HG03064 (cell line): ENCODE data around the gene PLD2.
"Not testable (repeated sequence)": the region's sequence is repeated elsewhere in the genome, so short reads cannot be mapped to it uniquely, and the experiment has no call there.

Experiments
- ATAC-seq: cut with Tn5 transposase; IDR thresholded peaks from one replicate; pipeline ENCODE4 v1.9.1; 2021; ENCODE audit warnings: low read depth; ENCODE audit not compliant: unreplicated experiment

The PLD2 gene

DNA sequence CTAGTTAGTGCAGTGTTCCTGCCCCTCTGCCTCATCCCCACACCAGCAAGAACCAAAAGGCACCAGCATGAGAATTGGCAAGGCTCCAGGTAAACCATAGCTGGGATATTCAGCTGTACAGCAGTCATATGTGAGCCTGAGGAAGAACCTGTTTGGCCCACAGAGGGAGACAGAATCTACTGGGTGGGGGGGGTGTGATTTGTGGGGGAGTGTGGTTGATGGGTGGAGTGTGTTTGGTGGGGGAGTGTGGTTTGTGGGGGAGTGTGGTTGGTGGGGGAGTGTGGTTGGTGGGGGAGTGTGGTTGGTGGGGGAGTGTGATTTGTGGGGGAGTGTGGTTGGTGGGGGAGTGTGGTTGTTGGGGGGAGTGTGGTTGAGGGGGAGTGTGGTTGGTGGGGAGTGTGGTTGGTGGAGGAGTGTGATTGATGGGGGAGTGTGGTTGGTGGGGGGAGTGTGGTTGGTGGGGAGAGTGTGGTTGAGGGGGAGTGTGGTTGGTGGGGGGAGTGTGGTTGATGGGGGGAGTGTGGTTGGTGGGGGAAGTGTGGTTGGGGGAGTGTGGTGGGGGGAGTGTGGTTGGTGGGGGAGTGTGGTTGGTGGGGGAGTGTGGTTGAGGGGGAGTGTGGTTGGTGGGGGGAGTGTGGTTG, 45.7 kb downstream of the PLD2 start:
- ATAC-seq = no peak

DNA sequence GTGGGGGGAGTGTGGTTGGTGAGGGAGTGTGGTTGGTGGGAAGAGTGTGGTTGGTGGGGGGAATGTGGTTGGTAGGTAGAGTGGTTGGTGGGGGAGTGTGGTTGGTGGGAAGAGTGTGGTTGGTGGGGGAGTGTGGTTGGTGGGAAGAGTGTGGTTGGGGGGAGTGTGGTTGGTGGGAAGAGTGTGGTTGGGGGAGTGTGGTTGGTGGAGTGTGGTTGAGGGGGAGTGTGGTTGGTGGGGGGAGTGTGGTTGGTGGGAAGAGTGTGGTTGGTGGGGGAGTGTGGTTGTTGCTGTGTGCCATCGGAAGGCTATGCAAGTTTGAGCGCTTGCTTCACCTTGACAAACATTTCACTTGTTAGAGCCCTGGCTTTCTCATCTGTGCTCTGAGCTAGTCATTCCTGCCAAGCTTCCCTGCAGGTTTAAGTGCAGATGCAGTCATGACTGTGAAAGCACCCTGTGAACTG, 46.3 kb downstream of the PLD2 start:
- ATAC-seq = no peak

DNA sequence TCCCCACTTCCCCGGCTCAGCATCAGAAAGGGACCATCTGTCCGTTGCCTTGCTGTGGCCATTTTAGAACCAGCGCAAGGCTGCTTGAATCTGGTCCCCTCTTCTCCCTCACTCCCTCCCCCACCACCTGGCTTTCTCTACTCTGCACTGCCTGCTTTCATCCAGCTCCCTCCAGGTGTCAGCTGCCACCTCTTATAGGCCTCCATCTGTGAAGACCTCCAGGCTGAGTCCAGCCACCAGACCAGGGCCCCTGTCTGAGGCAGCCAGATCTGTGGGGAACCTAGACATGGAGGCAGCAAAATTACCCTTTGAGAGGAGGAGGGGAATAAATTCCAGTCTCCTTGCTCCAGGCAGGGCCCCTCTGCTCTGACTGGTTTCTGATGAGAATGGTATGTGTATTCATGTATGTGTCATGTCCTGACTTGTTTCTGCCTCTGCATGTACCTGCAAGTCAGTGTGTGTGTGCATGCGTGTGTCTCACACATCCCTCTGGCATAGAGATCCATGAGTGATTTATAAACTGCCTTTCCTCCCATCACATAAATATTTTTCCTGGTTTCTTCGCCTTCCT, 47.2 kb downstream of the PLD2 start:
- ATAC-seq = no peak

DNA sequence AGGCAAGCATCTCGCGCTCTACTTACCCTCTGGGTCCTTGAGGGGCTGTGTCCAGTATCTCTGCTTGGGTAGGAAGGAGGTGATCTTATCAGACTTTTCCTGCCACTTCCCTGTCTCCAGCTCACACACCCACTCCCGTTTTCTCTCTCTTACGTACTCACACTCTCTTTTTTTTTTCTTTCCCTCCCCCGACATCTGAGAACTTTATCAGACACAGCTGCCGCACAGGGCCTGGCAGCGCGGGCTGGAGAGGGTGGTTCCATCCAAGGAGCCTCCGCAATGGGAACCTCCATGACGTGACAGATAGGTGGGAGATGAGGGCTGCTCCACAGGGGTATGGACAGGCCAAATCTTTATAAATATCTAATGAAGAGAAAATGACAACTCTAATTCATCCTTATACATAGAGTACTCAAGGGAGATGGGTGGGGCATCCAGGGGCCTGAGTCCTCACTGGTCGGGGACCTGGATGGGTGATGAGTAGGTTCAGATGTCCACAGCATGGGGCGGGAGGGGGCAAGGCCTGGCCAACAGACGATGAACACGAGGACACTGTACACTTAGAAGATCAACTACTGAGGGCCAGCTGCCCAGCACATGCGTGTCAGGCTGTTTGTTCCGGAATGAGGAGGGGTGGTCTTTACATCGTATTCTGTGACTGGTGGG, 49.5 kb downstream of the PLD2 start:
- no peak for ATAC-seq

DNA sequence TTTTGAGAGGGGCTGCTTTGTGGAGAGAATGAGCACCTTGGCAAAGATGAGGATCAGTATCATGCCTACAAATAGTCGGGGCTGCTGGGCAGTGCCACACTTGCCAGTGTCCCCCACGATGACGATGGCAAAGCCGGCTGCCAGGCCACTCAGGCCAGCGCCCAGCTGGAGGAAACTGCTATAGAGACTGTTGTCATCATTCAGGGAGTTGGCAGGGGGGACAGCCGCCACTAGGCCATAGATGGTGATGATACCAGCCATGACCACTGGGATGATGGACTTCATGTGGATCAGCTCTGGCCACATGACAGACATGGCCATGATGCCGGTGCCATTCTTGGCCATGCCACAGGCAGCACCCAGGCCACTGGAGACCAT, 50.0 kb downstream of the PLD2 start:
- no peak for ATAC-seq

DNA sequence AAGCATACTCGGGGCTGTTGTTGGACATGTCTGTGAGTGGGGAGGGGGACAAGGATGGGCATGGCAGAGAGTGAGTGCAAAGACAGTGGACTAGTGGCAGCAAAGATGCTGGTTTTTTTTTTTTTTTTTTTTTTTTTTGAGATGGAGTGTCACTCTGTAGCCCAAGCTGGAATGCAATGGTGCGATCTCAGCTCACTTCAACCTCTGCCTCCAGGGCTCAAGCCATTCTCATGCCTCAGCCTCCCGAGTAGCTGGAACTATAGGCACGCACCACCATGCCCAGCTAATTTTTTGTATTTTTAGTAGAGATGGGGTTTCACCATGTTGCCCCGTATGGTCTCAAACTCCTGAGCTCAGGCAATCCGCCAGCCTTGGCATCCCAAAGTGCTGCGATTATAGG, 50.4 kb downstream of the PLD2 start:
- ATAC-seq = not testable (repeated sequence)

DNA sequence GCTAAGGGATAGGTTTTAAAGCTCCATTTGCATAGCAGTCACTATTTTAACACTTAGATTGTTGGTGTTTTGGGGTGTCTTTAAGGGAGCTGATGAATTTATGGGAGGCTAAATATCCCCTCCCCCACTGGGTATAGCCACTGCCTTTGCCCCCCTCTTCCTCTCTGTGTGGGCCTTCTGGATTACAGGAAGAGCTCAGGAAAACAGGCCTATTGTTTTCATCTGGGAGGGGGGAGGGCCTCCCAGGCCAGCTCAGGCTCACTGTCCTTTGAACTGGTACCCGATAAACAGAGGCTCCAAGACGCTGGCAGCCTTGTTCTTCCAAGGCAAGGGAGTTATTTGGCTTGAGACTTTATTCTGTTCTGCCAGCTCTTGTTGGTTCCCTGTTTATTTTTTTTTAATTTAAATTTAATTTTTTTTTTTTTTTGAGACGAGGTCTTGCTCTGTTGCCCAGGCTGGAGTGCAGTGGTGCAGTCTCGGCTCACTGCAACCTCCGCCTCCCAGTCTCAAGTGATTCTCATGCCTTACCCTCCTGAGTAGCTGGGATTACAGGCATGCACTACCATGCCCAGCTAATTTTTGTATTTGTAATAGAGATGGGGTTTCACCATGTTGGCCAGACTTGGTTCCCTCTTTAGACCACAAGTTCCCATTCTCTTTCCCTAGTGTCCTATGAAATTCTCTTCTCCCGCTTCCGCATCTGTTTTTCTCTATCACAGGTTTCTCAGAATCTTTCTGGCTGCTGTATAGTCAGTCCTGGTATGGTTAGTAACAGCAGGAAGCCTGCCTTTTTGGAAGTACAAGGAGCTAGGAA, 51.3 kb downstream of the PLD2 start:
- ATAC-seq = no peak

DNA sequence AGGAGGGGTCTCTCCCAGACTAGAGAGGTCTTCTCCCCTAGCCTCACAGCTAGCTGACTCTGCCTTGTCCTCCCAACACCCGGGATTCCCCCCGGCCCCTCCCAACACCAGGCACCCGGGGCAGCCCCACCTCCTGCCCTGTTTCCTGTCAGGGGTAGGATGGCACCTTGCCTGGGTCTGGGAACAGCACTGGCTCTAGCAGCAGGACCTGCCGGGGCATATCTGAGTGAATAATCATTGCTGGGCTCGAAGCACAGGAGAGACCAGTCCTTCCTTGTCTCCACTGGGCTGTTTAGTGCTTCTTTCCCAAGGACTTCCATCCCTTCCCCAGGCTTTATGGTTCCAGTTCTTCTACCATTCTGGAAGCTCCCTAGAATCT, 51.9 kb downstream of the PLD2 start:
- no peak for ATAC-seq

DNA sequence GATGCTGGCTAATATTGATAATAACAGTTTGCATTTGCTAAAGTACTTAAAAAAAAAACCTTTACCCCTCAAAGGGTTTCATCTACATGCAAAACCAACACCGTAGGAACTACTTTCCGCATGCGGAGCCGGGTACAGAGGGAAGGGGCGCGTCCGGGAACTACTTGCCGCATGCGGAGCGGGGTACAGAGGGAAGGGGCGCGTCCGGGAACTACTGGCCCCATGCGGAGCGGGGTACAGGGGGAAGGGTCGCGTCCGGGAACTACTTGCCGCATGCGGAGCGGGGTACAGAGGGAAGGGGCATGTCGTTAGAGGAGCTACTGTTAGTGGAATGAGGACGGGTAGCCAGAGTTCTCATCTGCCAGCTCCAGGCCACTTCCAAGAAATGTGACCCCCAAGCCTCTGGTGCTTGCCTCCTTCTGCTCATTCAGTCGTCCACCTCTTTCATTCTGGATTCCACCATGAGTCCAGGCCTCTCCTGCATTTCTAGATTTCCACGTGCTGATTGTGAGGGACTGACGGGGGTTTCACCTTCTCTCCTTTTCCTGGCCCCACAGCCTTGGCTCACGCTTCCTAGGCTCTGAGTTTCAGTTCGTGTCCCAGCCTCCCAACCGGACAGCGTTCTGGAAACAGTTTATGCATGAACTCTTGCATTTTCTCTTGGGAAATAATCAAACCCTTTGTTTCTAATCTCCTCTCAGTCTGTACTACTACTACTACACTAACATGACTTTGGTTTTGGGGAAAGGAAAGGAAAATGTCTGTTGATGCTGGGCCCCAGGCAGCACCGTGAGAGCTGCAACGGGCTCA, 53.1 kb downstream of the PLD2 start:
- no peak for ATAC-seq

DNA sequence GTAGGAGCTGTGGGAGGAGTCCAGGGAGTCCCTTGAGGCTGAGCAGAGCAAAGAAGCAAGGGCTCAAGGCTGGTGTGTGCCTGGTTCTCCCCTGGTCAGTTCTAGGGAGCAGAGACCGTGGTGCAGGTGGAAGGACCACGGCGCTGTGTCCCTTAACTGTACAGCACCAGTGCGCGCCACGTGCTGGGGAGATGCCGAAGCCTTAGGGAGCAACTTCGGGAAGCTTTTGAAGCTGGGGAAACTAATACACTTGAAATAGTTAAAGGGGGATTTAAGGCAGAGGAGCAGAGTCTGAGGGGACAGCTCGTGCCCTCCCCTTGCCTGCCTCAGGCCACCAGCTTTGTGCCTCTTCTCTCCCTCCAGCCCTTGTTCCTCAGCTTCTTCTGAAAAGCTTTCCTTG, 53.7 kb downstream of the PLD2 start:
- ATAC-seq = no peak

DNA sequence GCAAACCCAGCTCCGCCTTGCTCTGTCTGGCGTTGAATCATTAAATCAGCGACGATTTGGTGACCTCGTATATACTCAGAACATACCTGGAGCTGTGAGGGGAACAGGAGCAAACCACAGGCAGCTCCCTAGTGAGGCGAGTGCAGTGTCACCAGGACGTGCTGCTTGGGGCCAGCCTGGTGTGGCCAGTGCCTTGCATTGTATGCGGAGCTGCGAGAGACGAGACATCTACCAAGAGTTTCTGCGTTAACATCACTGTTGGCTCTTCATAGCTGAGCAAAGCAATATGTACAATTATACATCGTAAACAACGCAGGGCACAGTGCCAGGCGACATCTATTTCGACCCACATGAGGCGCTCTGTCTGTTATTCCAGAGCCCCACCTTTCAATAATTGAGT, 54.1 kb downstream of the PLD2 start:
- ATAC-seq = no peak

DNA sequence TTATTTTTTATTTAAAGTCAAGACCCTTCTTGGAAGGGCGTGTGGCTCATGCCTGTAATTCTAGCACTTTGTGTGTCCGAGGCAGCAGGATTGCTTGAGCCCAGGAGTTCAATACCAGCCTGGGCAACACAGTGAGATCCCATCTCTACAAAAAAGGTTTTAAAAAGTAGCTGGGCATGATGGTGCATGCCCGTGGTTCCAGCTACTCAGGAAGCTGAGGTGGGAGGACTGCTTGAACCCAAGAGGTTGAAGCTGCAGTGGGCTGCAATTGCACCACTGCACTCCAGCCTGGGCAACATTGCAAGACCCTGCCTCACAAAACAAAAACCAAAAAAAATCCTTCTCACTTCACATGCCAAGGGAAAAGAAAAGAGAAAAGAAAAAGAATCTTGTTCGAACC, 55.8 kb downstream of the PLD2 start:
- ATAC-seq = no peak

DNA sequence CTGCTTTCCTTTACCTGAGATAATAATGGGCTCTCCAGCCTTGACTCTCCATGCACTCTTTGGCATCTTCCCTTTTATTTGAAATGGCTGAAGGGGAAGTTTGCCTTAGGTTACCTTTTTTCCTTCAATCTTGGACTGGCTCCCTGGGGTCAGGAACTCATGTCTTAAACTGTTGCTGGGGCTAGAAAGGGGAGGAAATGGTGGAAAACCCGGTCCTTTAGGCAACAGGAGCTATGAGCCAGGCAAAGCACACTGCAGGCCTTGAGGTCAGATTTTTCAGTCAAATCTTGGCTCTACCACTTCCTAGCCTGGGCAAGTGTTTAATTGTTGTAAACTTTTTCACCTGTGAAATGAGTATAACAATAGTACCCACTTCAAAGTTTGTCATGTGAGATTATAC, 56.4 kb downstream of the PLD2 start:
- ATAC-seq = no peak

DNA sequence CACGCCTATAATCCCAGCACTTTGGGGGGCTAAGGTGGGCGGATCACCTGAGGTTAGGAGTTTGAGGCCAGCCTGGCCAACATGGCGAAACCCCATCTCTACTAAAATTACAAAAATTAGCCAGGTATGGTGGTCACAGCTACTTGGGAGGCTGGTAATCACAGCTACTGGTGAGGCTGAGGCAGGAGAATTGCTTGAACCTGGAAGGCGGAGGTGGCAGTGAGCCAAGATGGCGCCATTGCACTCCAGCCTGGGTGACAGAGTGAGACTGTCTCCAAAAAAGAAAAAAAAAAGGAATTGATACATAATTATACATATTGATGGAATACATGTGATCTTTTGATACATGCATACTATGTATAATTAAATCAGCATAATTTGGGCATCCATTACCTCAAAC, 60.6 kb downstream of the PLD2 start:
- not testable (repeated sequence) for ATAC-seq

DNA sequence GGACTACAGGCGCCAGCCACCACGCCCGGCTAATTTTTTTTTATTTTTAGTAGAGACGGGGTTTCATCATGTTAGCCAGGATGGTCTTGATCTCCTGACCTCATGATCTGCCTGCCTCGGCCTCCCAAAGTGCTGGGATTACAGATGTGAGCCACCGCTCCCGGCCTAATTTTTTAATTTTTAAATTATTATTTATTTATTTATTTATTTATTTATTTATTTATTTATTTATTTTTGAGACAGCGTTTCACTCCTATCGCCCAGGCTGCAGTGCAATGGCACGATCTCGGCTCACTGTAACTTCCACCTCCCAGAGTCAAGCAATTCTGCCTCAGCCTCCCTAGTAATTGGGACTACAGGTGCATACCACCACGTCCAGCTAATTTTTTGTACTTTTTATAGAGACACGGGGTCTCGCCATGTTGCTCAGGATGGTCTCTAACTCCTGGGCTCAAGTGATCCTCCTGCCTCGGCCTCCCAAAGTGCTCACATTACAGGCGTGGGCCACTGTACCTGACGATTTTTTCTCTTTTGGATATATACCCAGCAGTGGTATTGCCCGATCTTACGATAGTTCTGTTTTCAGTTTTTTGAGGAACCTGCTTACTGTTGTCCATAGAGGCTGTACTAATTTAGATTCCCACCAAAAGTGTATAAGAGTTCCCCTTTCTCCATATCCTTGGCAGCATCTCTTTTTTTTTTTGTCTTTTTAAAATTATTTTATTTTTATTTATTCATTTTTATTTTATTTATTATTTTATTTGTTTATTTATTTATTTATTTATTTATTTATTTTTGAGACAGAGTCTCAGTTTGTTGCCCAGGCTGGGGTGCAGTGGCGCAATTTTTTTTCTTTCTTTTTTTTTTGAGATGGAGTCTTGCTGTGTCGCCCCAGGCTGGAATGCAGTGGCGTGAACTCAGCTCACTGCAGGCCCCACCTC, 62.4 kb downstream of the PLD2 start:
- ATAC-seq = not testable (repeated sequence)

DNA sequence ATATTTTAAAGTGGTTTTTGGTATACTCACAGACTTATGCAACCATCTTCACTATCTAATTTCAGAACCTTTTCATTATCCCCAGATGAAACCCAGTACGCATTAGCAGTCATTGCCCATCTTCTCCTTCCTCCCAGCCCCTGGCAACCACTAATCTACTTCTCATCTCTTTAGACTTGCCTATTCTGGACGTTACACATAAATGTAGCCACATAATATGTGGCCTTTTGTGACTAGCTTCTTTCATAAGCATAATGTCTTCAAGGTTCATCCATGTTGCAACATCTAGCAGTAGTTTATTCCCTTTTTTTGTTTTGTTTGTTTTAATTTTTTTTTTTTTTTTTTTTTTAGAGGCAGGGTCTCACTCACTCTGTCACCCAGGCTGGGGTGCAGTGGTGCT, 63.9 kb downstream of the PLD2 start:
- ATAC-seq = no peak

DNA sequence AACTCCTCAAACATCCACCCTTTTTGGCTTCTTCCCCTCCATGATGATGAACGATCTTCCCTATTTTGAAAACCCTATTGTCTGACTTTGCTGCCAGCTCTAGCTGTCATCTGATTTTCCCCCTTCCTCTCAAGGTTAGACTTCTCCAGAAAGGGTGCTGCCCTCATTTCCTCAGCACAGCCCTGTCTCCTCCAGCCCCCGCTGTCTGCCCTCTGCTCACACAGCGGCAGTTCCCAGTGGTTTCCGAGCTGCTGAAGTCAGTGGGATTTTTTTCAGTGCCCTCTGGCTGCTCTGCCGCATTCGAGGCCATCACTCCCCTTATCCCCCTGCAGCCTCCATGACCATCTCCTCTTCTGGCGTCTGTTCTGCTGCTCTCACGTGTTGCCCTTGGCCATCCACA, 65.8 kb downstream of the PLD2 start:
- ATAC-seq = no peak
